HUES48 (cell line): ENCODE measurements around the gene DGAT2.
A peak's percentile ranks its signal among the peaks of the same experiment; 100 is the strongest.

Source experiments
- H3K27ac ChIP-seq: one replicate; pipeline ENCODE4 v1.7.0; 2013; ENCODE audit warnings: low read depth, low read length, inconsistent platforms
- H3K27me3 ChIP-seq: 2 replicates; pipeline ENCODE4 v1.6.1; 2013; ENCODE audit warnings: mild to moderate bottlenecking, low read length; ENCODE audit not compliant: control insufficient read depth, insufficient read depth
- H3K36me3 ChIP-seq: 2 replicates; pipeline ENCODE4 v1.6.1; 2013; ENCODE audit warnings: low read length; ENCODE audit not compliant: control insufficient read depth, insufficient read depth
- H3K4me1 ChIP-seq: 2 replicates; pipeline ENCODE4 v1.6.1; 2013; ENCODE audit warnings: mild to moderate bottlenecking, low read length; ENCODE audit not compliant: control insufficient read depth, insufficient read depth
- H3K4me3 ChIP-seq: 2 replicates; pipeline ENCODE4 v1.5.1; 2013; ENCODE audit warnings: mild to moderate bottlenecking, low read depth, low read length
- H3K9ac ChIP-seq: 2 replicates; pipeline ENCODE4 v1.6.1; 2013; ENCODE audit warnings: mild to moderate bottlenecking, low read depth, low read length, moderate library complexity
- H3K9me3 ChIP-seq: 2 replicates; pipeline ENCODE4 v1.6.1; 2013; ENCODE audit warnings: low read length; ENCODE audit not compliant: control insufficient read depth, insufficient read depth

Gene DGAT2, protein sequence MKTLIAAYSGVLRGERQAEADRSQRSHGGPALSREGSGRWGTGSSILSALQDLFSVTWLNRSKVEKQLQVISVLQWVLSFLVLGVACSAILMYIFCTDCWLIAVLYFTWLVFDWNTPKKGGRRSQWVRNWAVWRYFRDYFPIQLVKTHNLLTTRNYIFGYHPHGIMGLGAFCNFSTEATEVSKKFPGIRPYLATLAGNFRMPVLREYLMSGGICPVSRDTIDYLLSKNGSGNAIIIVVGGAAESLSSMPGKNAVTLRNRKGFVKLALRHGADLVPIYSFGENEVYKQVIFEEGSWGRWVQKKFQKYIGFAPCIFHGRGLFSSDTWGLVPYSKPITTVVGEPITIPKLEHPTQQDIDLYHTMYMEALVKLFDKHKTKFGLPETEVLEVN

DNA sequence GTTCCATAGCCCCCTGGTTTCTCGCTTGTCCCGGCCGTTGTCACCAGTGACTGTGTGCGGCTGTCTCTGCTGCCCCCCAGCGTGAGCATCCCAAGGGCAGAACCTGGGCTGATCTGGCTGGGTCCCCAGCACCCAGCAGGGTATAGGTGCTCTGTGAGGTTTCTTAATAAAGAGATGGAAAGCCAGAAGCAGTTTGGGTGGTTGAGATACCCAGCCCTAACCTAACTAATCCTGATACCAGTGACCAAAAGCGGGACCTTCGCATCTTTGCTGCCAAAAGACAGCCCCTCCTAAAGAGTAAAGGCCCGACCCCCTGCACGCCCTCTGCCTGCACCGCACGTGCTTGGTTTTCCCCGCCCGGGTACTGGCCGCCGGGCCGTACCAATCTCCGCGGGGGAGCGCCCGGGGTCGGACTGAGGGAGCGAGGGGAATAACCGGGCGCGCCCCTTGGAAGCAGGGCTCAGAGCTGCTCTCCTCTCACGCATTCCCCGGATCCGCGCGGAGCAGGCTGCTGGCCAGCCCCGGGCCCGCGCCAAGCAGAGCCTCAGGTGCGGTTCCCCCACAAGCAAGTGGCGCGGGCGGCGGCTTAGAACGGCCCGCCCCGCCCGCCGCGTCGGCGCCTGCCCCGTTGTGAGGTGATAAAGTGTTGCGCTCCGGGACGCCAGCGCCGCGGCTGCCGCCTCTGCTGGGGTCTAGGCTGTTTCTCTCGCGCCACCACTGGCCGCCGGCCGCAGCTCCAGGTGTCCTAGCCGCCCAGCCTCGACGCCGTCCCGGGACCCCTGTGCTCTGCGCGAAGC lies at the start of gene DGAT2:
DGAT2 (plus strand) TSS at position 667 of the 797 bp plus-strand sequence. CDS start 214 bp downstream, outside the sequence.
- no peaks in the 10 kb centered on the region for H3K9me3 ChIP-seq
- peak within 1 kb of the TSS; percentile 56 for H3K4me3 ChIP-seq
- H3K4me1 ChIP-seq, result peaks cover 8% of the 10 kb centered on the region
- peak within 1 kb of the TSS; percentile 88 for H3K9ac ChIP-seq
- no peaks in the 10 kb centered on the region for H3K36me3 ChIP-seq
- H3K27me3 ChIP-seq, result peaks cover 59% of the 10 kb centered on the region
- peak within 1 kb of the TSS; percentile 79 for H3K27ac ChIP-seq

DNA sequence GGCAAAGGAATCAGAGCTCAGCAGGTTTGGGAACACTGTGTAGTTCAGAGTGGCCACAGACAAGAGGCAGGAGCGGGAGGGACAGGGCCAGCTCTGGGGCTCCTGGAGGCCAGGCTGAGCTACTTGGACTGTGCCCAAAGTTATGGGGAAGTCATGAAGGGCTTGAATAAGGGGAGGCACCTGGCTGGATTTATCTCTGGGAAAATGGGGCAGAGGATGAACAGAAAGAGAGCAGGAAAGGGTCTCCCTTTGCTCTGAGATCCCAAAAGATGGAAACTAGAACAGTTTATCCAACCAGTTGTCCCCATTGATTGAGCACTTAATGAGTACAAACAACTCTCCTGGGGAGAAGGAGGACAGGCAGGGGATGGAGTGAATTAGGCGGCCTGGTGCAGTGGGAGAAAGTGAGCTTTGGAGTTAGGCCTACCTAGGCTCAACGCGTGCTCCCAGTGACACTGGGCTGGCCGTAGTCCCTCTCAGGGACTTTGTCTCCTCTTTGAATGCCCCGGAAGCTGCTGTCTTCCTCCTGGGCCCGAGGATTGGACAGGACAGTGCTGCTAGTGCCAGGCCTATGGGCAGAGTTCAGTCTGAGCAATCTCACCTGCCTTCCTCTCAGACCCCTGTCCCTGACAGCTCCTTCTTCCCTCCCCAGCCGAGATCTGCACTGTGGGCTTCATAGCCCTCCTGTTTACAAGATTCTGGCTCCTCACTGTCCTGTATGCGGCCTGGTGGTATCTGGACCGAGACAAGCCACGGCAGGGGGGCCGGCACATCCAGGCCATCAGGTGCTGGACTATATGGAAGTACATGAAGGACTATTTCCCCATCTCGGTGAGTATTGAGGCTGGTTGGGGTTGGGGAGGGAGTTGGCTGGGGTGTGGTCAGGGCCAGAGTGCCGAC lies 49.0 kb upstream of the DGAT2 start:
- Histone ChIP-seq H3K27ac (no peak overlapping the region), H3K27me3 (peaks cover 44% of the 10 kb centered on the region), H3K9me3 (no peaks in the 10 kb centered on the region), H3K9ac (no peak overlapping the region), H3K4me3 (no peak overlapping the region), H3K4me1 (peaks cover 12% of the 10 kb centered on the region), H3K36me3 (no peaks in the 10 kb centered on the region)

DNA sequence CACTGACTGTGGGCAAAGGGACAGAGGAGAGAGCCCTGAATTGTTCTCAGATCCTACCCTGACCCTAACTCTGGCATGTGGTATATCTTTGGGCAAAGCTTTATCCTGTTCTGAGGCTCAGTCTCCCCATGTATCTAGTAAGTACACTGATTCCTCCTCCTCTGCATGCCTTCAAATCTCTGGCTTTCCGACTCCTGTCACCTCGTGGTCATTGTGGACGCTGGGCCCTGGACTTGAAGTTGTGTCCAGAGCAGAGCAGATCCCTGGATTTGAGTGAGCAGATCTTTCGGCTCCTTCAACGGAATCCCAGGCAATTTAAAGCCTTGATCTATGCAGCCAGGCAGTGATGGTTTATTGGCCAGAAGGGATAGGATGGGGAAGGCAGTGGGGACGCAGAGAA lies 47.9 kb upstream of the DGAT2 start:
- Histone ChIP-seq H3K27ac (no peak overlapping the region), H3K36me3 (no peaks in the 10 kb centered on the region), H3K9me3 (no peaks in the 10 kb centered on the region), H3K27me3 (peaks cover 40% of the 10 kb centered on the region), H3K4me3 (no peak overlapping the region), H3K4me1 (peaks cover 12% of the 10 kb centered on the region), H3K9ac (no peak overlapping the region)

DNA sequence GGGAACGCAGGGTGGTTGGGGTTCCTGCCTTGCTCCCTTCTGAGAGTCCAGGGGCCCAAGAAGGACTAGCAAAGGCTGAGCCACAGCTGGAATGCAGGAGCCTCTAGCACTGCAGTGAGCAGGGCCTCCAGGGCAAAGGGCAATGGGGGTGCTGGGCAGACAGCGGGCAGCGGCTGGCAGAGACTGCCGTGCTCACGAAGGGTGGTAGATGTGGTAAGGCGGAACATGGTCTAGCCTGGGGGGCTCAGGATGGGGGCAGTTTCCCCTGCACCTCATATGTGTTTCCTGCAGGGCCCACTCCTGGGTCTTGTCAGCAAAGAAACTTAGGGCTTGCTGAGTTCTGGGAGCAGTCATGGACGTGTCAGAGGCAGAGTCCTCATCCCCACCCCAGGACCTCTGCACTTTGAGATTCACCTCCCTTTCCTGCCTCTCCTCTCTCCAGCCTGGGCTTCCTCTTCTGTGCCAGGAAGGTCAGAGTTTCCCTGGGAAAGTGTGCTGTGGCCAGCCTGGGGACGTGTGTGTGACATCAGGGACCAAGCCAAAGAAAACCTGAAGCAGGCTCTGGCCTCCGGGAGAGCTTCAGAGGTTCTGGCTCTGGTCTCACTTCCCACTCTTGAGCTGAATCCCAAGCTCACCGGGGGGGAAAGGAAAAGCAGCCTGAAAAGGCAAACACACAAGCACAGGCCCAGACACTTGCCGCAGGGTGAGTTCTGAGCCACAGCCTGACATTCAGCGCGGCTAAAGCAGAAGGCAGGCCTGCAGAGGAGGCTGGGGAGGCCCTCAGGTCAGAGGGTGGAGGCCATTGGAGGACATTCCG lies 46.5 kb upstream of the DGAT2 start:
- 0 out of 2 replicates have a peak, but pooled peaks cover 3% of the 10 kb centered on the region for H3K4me1 ChIP-seq
- H3K27me3 ChIP-seq, result peaks cover 27% of the 10 kb centered on the region
- no peak overlapping the region for H3K9ac ChIP-seq
- H3K4me3 ChIP-seq, result no peak overlapping the region
- H3K36me3 ChIP-seq, result no peaks in the 10 kb centered on the region
- H3K27ac ChIP-seq, result no peak overlapping the region
- H3K9me3 ChIP-seq, result no peaks in the 10 kb centered on the region

DNA sequence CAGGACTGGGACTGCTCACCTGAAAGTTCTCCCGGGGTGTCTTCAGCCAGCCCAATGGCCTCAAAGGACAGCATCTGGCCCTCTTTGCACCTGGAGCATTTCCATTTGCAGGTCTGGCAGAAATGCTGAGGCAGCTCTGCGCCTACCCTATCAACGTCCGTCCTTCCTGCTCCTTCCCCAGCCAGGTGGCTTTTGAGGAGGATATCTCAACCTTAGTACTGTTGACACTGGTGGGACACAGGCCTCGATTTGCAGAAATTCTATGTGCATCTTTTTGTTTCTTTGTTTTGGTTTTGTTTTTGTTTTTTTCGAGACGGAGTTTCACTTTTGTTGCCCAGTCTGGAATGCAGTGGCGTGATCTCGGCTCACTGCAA lies 45.9 kb upstream of the DGAT2 start:
- H3K9me3 ChIP-seq, result no peaks in the 10 kb centered on the region
- peaks cover 21% of the 10 kb centered on the region for H3K27me3 ChIP-seq
- H3K9ac ChIP-seq, result no peak overlapping the region
- no peaks in the 10 kb centered on the region for H3K36me3 ChIP-seq
- no peak overlapping the region for H3K27ac ChIP-seq
- H3K4me3 ChIP-seq, result no peak overlapping the region
- no peaks in the 10 kb centered on the region for H3K4me1 ChIP-seq

DNA sequence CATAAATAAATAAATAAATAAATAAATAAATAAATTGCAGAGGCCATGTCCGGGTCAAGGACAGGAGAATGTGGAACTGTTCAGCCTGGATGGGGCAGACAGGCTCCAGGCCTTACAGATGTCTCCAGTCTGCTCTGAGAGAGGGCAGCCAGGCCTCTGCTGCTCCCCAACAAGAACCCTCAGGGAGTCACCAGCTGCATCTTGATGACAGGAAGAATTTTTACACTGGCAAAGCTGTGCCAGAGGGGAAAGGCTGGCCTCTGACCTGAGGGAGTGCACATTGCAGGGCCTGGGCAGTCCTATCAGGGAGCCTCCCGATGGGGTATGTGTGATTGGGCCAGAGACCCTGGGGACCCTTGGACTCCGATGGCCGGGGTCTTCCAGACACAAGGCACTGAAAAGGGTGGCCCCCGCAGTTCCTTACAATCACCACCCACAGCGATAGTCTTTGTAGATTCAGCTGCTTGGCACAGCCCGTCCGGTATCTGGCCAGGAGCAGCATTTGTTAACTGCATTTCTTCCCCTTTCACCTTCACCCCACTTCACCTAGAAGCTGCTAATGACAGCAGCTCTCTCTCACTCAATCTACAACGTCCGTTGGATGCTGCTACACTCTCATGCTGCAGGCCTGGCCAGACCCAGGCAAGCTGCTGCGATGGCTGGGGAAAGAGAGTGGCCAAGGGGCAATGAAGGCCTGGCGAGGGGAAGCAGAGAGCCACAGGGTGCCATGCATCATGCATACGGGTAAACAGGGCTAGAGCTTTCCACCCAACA lies 42.8 kb upstream of the DGAT2 start:
- H3K9ac ChIP-seq, result no peak overlapping the region
- no peaks in the 10 kb centered on the region for H3K36me3 ChIP-seq
- H3K4me3 ChIP-seq, result no peak overlapping the region
- H3K27ac ChIP-seq, result no peak overlapping the region
- H3K9me3 ChIP-seq, result no peaks in the 10 kb centered on the region
- H3K27me3 ChIP-seq, result no peaks in the 10 kb centered on the region; the same call in 1 of the 2 replicates
- H3K4me1 ChIP-seq, result no peaks in the 10 kb centered on the region

DNA sequence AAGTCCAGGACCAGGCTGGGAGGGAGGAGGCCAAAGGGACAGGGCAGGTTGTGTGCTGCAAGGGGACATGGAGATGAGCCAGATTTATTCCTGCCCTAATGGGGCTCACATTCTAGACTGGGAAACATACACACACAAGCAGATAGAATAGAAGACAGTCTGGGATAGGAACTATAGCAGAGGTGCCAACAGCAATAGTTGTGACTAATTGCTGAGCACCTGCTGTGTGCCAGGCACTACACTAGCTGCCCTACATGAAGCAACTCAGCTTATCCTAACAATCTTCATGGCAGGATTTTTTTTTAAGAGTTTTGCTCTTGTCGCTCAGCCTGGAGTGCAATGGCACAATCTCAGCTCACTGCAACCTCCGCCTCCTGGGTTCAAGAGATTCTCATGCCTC lies 39.6 kb upstream of the DGAT2 start:
- Histone ChIP-seq H3K4me3 (no peak overlapping the region), H3K4me1 (no peaks in the 10 kb centered on the region), H3K9ac (no peak overlapping the region), H3K36me3 (no peaks in the 10 kb centered on the region), H3K9me3 (no peaks in the 10 kb centered on the region), H3K27ac (no peak overlapping the region), H3K27me3 (no peaks in the 10 kb centered on the region)

DNA sequence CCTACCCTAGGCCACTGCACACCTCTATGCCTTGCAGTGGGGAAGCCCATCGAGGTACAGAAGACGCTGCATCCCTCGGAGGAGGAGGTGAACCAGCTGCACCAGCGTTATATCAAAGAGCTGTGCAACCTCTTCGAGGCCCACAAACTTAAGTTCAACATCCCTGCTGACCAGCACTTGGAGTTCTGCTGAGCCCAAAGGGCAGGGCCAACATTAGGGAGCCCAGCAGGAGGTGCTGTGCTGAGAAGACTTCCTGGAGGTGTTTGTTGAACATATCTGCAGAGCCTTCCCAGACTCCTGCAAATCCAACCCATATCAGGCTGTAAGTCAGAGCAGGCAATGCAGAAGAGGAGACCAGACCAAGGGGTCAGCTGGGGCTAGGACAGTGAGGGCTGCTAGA lies 37.5 kb upstream of the DGAT2 start:
- Histone ChIP-seq H3K27ac (no peak overlapping the region), H3K9me3 (no peaks in the 10 kb centered on the region), H3K36me3 (no peaks in the 10 kb centered on the region), H3K9ac (no peak overlapping the region), H3K27me3 (no peaks in the 10 kb centered on the region), H3K4me1 (no peaks in the 10 kb centered on the region), H3K4me3 (no peak overlapping the region)

GRCh38 chr11:75733071-75733430 lies 35.5 kb upstream of the DGAT2 start:
- Histone ChIP-seq H3K9me3 (no peaks in the 10 kb centered on the region), H3K4me1 (no peaks in the 10 kb centered on the region), H3K27ac (no peak overlapping the region), H3K36me3 (no peaks in the 10 kb centered on the region), H3K4me3 (no peak overlapping the region), H3K9ac (no peak overlapping the region), H3K27me3 (no peaks in the 10 kb centered on the region)
